Neutrophil (primary cell): ENCODE measurements around the gene BTNL9.

ENCODE experiments used
- H3K27ac ChIP-seq: fragments of 200-600 bp; sonication (generic); 2 replicates; pipeline ENCODE4 v1.5.1; 2016; ENCODE audit warnings: mild to moderate bottlenecking, moderate library complexity
- H3K27me3 ChIP-seq: fragments of 200-600 bp; sonication (generic); 2 replicates; pipeline ENCODE4 v1.6.0; 2016; ENCODE audit warnings: mild to moderate bottlenecking
- H3K36me3 ChIP-seq: fragments of 200-600 bp; sonication (generic); 2 replicates; pipeline ENCODE4 v1.5.1; 2017
- H3K4me1 ChIP-seq, 2 experiments: fragments of 200-600 bp in 1 of 2; sonication (generic) in 1 of 2; 1 replicate in 1 of 2; 2 replicates in 1 of 2; pipeline versions ENCODE4 v1.5.1 to v1.6.1; 2013 to 2016; ENCODE audit warnings: low read depth in 1 of 2, low read length in 1 of 2, mild to moderate bottlenecking in 1 of 2, moderate library complexity in 1 of 2; ENCODE audit not compliant: control insufficient read depth in 1 of 2, insufficient read depth in 1 of 2
- H3K4me3 ChIP-seq, 2 experiments: fragments of 200-600 bp in 1 of 2; sonication (generic) in 1 of 2; 1 replicate in 1 of 2; 2 replicates in 1 of 2; pipeline ENCODE4 v1.5.1; 2013 to 2016; ENCODE audit warnings: low read depth in 1 of 2, low read length in 1 of 2, mild to moderate bottlenecking in 1 of 2, moderate library complexity in 1 of 2
- H3K9me3 ChIP-seq: fragments of 200-600 bp; sonication (generic); 2 replicates; pipeline ENCODE4 v1.5.1; 2016
- CTCF ChIP-seq: fragments of 200-600 bp; sonication (generic); IDR thresholded peaks from 2 replicates; pipeline ENCODE4 v1.5.1; 2016; ENCODE audit warnings: antibody characterized with exemption

The BTNL9 gene

DNA sequence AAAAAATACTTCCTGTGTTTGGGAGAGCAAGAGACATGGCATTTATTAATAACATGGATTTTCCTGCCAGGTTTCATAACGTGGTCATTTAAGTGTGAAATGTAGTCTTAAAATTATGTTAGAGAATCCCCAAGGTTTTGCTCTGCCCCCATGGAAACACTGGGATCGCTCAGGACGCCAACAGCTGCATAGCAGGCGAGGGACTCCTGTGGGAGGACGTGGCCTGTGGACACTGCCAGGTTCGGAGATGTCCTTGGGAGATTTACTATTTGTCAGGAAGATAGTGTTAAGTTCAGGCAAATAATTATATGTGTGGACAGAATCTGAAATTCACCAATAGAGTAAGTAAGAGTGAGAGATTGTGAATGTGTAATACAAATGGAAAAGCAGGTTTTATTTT lies 977 bp downstream of the BTNL9 start:
- Histone ChIP-seq H3K36me3 (no peaks in the 10 kb centered on the region), H3K27me3 (peaks cover 92% of the 10 kb centered on the region), H3K27ac (no peak overlapping the region), H3K4me3 (no peak overlapping the region), H3K9me3 (no peaks in the 10 kb centered on the region), H3K4me1 (no peaks in the 10 kb centered on the region)
- TF ChIP-seq CTCF = no peak

GRCh38 chr5:181042036-181042713 lies 2.1 kb downstream of the BTNL9 start:
- peaks cover 96% of the 10 kb centered on the region for H3K27me3 ChIP-seq
- no peak overlapping the region for H3K27ac ChIP-seq
- TF ChIP-seq CTCF = no peak
- no peaks in the 10 kb centered on the region for H3K36me3 ChIP-seq
- H3K4me1 ChIP-seq = no peaks in the 10 kb centered on the region
- H3K9me3 ChIP-seq = no peaks in the 10 kb centered on the region
- no peak overlapping the region for H3K4me3 ChIP-seq

- Histone ChIP-seq H3K27me3 (peaks cover 96% of the 10 kb centered on the region), H3K36me3 (no peaks in the 10 kb centered on the region), H3K4me1 (no peaks in the 10 kb centered on the region), H3K9me3 (no peaks in the 10 kb centered on the region), H3K4me3 (no peak overlapping the region), H3K27ac (no peak overlapping the region)
- no peak for TF ChIP-seq CTCF
Measured at GRCh38 chr5:181042722-181043121, 2.7 kb downstream of the BTNL9 start.

- Histone ChIP-seq H3K4me3 (no peak overlapping the region), H3K9me3 (no peaks in the 10 kb centered on the region), H3K27me3 (peaks cover 97% of the 10 kb centered on the region), H3K4me1 (no peaks in the 10 kb centered on the region), H3K27ac (no peak overlapping the region), H3K36me3 (no peaks in the 10 kb centered on the region)
- no peak for TF ChIP-seq CTCF
Measured at GRCh38 chr5:181043285-181044092, 3.4 kb downstream of the BTNL9 start.

GRCh38 chr5:181044093-181044599 lies 4.1 kb downstream of the BTNL9 start:
- peaks cover 95% of the 10 kb centered on the region for H3K27me3 ChIP-seq

More at GRCh38 chr5:181044093-181044599, 4.1 kb downstream of the BTNL9 start:
- no peaks in the 10 kb centered on the region for H3K9me3 ChIP-seq
- H3K4me3 ChIP-seq = no peak overlapping the region
- H3K27ac ChIP-seq = no peak overlapping the region
- no peaks in the 10 kb centered on the region for H3K4me1 ChIP-seq
- no peaks in the 10 kb centered on the region for H3K36me3 ChIP-seq
- TF ChIP-seq CTCF = no peak
